ENCODE results near the gene ZNF763.

ZNF763 gene

DNA sequence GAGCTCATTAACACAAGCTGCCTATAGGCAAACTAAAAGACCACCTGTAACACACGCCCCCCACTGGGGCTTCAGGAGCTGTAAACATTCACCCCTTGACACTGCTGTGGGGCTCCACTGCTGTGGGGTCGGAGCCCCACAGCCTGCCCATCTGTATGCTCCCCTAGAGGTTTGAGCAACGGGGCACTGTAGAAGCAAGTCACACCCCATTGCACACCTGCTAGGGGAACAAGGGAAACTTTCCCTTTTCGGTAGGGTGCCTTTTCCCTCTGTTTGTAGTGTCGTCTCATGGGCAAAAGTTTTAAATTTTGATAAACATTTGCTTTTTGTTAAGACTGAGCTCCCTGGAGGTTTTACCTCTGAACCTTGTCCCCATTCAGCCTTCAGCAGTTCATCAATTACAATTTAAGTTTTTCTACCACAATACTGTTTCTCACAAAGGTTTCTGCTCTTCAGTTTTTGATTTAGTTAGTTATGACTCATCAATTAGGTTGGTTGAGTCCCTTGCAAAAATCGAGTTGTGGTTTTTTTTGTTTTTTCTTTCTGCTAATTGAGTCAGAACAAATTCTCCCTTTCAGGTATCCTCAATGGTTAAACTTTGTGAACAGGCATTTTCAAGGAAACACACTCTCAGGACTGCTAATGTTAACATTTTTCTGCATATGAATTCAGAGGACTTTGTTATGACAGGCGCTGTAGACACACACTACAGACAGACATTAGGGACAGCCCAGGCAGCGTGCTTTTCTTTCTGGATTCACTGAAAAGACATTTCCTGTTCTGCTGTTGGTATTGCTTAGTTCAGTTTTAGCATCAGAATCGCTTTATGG lies 35.5 kb downstream of the ZNF763 start:
- DNase-seq (ENCODE audit: extremely low read depth, low read depth) = no peak
- TF ChIP-seq, protein P1, sequence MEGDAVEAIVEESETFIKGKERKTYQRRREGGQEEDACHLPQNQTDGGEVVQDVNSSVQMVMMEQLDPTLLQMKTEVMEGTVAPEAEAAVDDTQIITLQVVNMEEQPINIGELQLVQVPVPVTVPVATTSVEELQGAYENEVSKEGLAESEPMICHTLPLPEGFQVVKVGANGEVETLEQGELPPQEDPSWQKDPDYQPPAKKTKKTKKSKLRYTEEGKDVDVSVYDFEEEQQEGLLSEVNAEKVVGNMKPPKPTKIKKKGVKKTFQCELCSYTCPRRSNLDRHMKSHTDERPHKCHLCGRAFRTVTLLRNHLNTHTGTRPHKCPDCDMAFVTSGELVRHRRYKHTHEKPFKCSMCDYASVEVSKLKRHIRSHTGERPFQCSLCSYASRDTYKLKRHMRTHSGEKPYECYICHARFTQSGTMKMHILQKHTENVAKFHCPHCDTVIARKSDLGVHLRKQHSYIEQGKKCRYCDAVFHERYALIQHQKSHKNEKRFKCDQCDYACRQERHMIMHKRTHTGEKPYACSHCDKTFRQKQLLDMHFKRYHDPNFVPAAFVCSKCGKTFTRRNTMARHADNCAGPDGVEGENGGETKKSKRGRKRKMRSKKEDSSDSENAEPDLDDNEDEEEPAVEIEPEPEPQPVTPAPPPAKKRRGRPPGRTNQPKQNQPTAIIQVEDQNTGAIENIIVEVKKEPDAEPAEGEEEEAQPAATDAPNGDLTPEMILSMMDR (IDR thresholded peaks at IDR 0.05; ENCODE audit: low read depth, low read length) = no peak

DNA sequence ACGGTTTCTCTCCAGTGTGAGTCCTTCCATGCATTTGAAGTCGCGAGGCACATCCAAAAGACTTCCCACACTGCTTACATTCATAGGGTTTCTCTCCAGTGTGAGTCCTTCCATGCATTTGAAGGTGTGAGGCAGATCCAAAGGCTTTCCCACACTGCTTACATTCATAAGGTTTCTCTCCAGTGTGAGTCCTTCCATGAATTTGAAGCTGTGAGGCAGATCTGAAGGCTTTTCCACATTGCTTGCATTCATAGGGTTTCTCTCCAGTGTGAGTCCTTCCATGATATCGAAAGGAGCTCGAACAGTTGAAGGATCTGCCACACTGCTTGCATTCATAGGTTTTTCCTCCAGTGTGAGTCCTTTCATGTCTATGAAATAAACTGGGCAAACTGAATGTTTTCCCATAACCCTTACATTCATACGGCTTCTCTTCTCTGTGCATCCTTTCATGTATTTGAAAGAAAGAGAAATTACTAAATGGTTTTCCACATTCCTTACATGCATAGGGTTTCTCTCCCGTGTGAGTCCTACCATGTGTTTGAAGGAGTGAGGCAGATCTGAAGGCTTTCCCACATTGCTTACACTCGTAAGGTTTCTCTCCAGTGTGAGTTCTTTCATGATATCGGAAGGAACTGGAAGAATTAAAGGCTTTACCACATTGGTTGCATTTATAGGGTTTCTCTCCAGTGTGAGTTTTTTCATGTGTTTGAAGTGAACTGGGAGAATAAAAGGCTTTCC lies 50.3 kb downstream of the ZNF763 start:
- no peak for DNase-seq (ENCODE audit: extremely low read depth, low read depth)
- TF ChIP-seq, protein P1 (IDR thresholded peaks at IDR 0.05; ENCODE audit: low read depth, low read length) = no peak

DNA sequence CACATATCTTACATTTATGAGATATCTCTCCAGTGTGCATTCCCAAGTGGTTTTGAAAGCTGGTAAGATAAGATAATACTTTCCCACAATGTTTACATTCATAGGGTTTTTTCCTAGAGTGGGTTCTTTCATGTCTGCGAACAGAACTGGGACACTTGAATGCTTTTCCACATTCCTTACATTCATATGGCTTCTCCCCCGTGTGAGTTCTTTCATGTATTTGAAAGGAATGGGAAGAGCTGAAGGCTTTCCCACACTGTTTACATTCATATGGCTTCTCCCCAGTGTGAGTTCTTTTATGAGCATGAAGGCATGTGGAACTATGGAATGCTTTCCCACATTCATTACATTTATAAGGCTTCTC lies 50.9 kb downstream of the ZNF763 start:
- no peak for DNase-seq (ENCODE audit: extremely low read depth, low read depth)
- TF ChIP-seq, protein P1 (IDR thresholded peaks at IDR 0.05; ENCODE audit: low read depth, low read length) = no peak
